ENCODE measurements around the gene CRIP1.

Gene CRIP1

GRCh38 chr14:105536691-105537579 lies 50.2 kb downstream of the CRIP1 start:
- no peak for DNase-seq

- DNase-seq: no peak
Observed at GRCh38 chr14:105537580-105538474, 51.1 kb downstream of the CRIP1 start.
